Colonic mucosa (tissue), 4 donors: ENCODE measurements around the gene TMEM108. TPM values are rescaled to one million over a fixed set of nuclear protein-coding genes. Genes with fewer than 3 reads are reported as not detected.

ENCODE experiments used
- DNase-seq: peaks from one replicate; pipeline ENCODE4 v3.0.0-alpha.2; 2020
- H3K27ac ChIP-seq: fragments of 200-600 bp; one replicate; pipeline ENCODE4 v1.8.0; 2021
- H3K27me3 ChIP-seq: fragments of 200-600 bp; one replicate; pipeline ENCODE4 v1.8.0; 2021
- H3K36me3 ChIP-seq: fragments of 200-600 bp; one replicate; pipeline ENCODE4 v1.8.0; 2021
- H3K4me1 ChIP-seq: fragments of 200-600 bp; one replicate; pipeline ENCODE4 v1.8.0; 2021; ENCODE audit warnings: mild to moderate bottlenecking
- H3K4me3 ChIP-seq: fragments of 200-600 bp; one replicate; pipeline ENCODE4 v1.8.0; 2021
- H3K9ac ChIP-seq, 2 donors: one replicate each; pipeline ENCODE4 v1.7.0; 2013; ENCODE audit warnings: control low read depth in 2 of 2, low read depth in 2 of 2, low read length in 2 of 2
- H3K9me3 ChIP-seq: fragments of 200-600 bp; one replicate; pipeline ENCODE4 v1.8.0; 2021
- intact Hi-C: fragments of 100-400 bp; cut with DNase I; formaldehyde crosslinking; loops from one replicate; pipeline ENCODE4 v1.14.1; 2022
- total RNA-seq, 2 donors: library from RNA; stranded (reverse); fragmentation: NEBNext Ultra II Directional in 1 of 2; extraction: Animal tissue kit (Norgen Biotek cat#: 25700) in 1 of 2; gene quantifications; one replicate each; pipeline ENCODE4 v1.2.1, GENCODE V29; 2021
- TF ChIP-seq, protein P1 (sequence below): fragments of 200-600 bp; IDR thresholded peaks from one replicate; pipeline ENCODE4 v1.8.0; 2022; ENCODE audit warnings: antibody characterized with exemption, mild to moderate bottlenecking
- donor health status: healthy.
- donor health status: DM: no; HTN: no; CAD: no.
- donor health status: DM: no; HTN: no; CAD: no.

The TMEM108 gene
- total RNA-seq, 2 donors from 2014 or later: 0.20 to 0.82 TPM

DNA sequence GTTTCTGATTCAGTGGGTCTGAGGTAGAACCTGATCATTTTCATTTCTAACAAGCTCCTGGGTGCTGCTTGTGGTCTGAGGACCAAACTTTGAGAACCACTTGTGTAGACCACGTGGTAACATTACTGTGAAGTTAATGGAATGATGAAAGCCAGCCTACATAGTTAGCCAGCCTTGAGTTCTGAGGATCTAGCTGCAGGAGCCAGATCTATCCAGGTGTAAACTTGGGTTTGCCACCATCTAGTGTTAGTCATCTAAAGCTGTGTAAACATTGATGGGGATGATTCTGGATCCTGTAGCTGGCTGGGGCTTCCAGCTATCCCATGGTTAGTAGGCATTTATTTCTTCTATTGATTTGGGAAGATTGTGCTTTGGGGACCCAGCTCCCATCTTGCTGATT is 170.0 kb downstream of the TMEM108 start:
- TF ChIP-seq, protein P1, sequence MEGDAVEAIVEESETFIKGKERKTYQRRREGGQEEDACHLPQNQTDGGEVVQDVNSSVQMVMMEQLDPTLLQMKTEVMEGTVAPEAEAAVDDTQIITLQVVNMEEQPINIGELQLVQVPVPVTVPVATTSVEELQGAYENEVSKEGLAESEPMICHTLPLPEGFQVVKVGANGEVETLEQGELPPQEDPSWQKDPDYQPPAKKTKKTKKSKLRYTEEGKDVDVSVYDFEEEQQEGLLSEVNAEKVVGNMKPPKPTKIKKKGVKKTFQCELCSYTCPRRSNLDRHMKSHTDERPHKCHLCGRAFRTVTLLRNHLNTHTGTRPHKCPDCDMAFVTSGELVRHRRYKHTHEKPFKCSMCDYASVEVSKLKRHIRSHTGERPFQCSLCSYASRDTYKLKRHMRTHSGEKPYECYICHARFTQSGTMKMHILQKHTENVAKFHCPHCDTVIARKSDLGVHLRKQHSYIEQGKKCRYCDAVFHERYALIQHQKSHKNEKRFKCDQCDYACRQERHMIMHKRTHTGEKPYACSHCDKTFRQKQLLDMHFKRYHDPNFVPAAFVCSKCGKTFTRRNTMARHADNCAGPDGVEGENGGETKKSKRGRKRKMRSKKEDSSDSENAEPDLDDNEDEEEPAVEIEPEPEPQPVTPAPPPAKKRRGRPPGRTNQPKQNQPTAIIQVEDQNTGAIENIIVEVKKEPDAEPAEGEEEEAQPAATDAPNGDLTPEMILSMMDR: no peak
- H3K4me3 ChIP-seq: no peak overlapping the region
- intact Hi-C loops: no loop called here

GRCh38 chr3:133209871-133210550 is 171.8 kb downstream of the TMEM108 start:
- intact Hi-C loops: no loop called here
- no peaks in the 10 kb centered on the region for H3K36me3 ChIP-seq
- no peaks in the 10 kb centered on the region for H3K4me1 ChIP-seq
- H3K4me3 ChIP-seq: no peak overlapping the region
- no peak overlapping the region for H3K9ac ChIP-seq
- H3K9me3 ChIP-seq: no peaks in the 10 kb centered on the region
- H3K27me3 ChIP-seq: no peaks in the 10 kb centered on the region
- no peak for DNase-seq
- TF ChIP-seq, protein P1: no peak
- no peak overlapping the region for H3K27ac ChIP-seq

More for the DNA sequence above, 170.0 kb downstream of the TMEM108 start:
- Histone ChIP-seq H3K27me3 (no peaks in the 10 kb centered on the region), H3K4me1 (no peaks in the 10 kb centered on the region), H3K36me3 (no peaks in the 10 kb centered on the region), H3K27ac (no peak overlapping the region), H3K9me3 (no peaks in the 10 kb centered on the region), H3K9ac (no peak overlapping the region)
- no peak for DNase-seq

DNA sequence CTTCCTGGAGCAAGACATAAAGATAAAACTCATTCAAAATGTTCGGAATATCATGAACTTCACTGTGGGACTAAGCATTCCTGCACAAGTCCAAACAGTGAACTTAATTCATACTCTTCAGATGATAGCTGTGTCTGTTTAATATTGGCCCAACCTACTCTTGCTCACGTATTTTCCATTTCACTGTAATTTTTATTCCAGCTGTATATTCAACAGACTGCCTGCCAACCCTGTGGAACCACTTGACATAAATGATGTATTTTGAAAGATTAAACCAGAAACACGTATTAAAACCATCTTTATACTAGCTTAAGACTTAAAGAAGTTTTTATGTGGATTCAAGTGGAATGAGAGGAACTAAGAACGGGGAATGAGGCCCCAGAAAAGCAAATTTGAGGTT is 172.5 kb downstream of the TMEM108 start:
- Histone ChIP-seq H3K4me3 (no peak overlapping the region), H3K9me3 (no peaks in the 10 kb centered on the region), H3K27ac (no peak overlapping the region), H3K4me1 (no peaks in the 10 kb centered on the region), H3K27me3 (no peaks in the 10 kb centered on the region), H3K9ac (no peak overlapping the region), H3K36me3 (no peaks in the 10 kb centered on the region)
- intact Hi-C loops: no loop called here
- TF ChIP-seq, protein P1: no peak
- no peak for DNase-seq

GRCh38 chr3:133211449-133211848 is 173.3 kb downstream of the TMEM108 start:
- no peak overlapping the region for H3K4me3 ChIP-seq
- no peak for DNase-seq
- TF ChIP-seq, protein P1: no peak
- no peak overlapping the region for H3K27ac ChIP-seq
- no peaks in the 10 kb centered on the region for H3K4me1 ChIP-seq
- intact Hi-C loops: no loop called here
- no peaks in the 10 kb centered on the region for H3K36me3 ChIP-seq
- no peaks in the 10 kb centered on the region for H3K9me3 ChIP-seq
- no peak overlapping the region for H3K9ac ChIP-seq
- H3K27me3 ChIP-seq: no peaks in the 10 kb centered on the region

GRCh38 chr3:133211856-133212255 is 173.7 kb downstream of the TMEM108 start:
- Histone ChIP-seq H3K4me1 (no peaks in the 10 kb centered on the region), H3K4me3 (no peak overlapping the region), H3K9me3 (no peaks in the 10 kb centered on the region), H3K27me3 (no peaks in the 10 kb centered on the region), H3K36me3 (no peaks in the 10 kb centered on the region), H3K27ac (no peak overlapping the region), H3K9ac (no peak overlapping the region)
- no peak for DNase-seq
- TF ChIP-seq, protein P1: no peak
- intact Hi-C loops: no loop called here
